Right lobe of liver (tissue), 4 donors: ENCODE measurements around the gene PDZD2.

Source experiments
- CTCF ChIP-seq, 4 donors: fragments of 200-600 bp in 3 of 4; fragments of 450-650 bp in 1 of 4; IDR thresholded peaks; one replicate each; pipeline versions ENCODE4 v1.5.1 to v1.8.0; 2016 to 2022; ENCODE audit warnings: antibody characterized with exemption in 4 of 4, mild to moderate bottlenecking in 2 of 4
- POLR2A ChIP-seq: fragments of 450-650 bp; IDR thresholded peaks from one replicate; pipeline ENCODE4 v1.6.1; 2017; ENCODE audit warnings: antibody characterized with exemption, mild to moderate bottlenecking
- donor health status: DM: no; HTN: no; CAD: no.
- donor health status: DM: no; HTN: no; CAD: no.
- donor health status: DM: no; HTN: yes; CAD: no.

GRCh38 chr5:31769530-31769929 lies 130.6 kb downstream of the PDZD2 start:
- TF ChIP-seq POLR2A (no peak), CTCF (IDR thresholded peaks at IDR 0.05) (no peak)
